Stimulated activated CD8-positive, alpha-beta memory T cell treated with anti-CD3 and anti-CD28 coated beads, Interleukin-4, amount 100 ng/mL, for 1 hour (primary cell): ENCODE measurements around the gene PGM2L1.

Experiments used
- DNase-seq, 2 donors: peaks; one replicate each; pipeline ENCODE4 v3.0.0-alpha.2; 2020; ENCODE audit warnings: low read depth in 2 of 2, low spot score in 1 of 2

PGM2L1 gene

GRCh38 chr11:74307434-74307833 is 90.8 kb downstream of the PGM2L1 start:
- no peak for DNase-seq

GRCh38 chr11:74306435-74307175 is 91.6 kb downstream of the PGM2L1 start:
- DNase-seq = no peak

GRCh38 chr11:74299015-74299414 is 99.2 kb downstream of the PGM2L1 start:
- no peak for DNase-seq

GRCh38 chr11:74297484-74297883 is 100.7 kb downstream of the PGM2L1 start:
- no peak for DNase-seq

GRCh38 chr11:74288911-74289310 is 109.3 kb downstream of the PGM2L1 start:
- DNase-seq = no peak

GRCh38 chr11:74288161-74288560 is 110.1 kb downstream of the PGM2L1 start:
- DNase-seq = no peak

- DNase-seq = no peak
Measured at GRCh38 chr11:74284466-74284865, 113.8 kb downstream of the PGM2L1 start.

GRCh38 chr11:74283580-74284180 is 114.6 kb downstream of the PGM2L1 start:
- DNase-seq = no peak

GRCh38 chr11:74282914-74283371 is 115.3 kb downstream of the PGM2L1 start:
- no peak for DNase-seq

GRCh38 chr11:74282421-74282820 is 115.8 kb downstream of the PGM2L1 start:
- DNase-seq = no peak

GRCh38 chr11:74280494-74280893 is 117.7 kb downstream of the PGM2L1 start:
- DNase-seq = no peak
